Right kidney (tissue), 9 donors: Measurements from ENCODE around the gene SEMA4B.
"Not testable (repeated sequence)": the region's sequence is repeated elsewhere in the genome, so short reads cannot be mapped to it uniquely, and the experiment has no call there.

Source experiments
- DNase-seq: peaks from one replicate; pipeline ENCODE4 v3.0.0-alpha.2; 2016
- long read RNA-seq, 8 donors: transcript quantifications; one replicate each; lab custom pipeline, GENCODE V29; 2026

Gene SEMA4B, protein sequence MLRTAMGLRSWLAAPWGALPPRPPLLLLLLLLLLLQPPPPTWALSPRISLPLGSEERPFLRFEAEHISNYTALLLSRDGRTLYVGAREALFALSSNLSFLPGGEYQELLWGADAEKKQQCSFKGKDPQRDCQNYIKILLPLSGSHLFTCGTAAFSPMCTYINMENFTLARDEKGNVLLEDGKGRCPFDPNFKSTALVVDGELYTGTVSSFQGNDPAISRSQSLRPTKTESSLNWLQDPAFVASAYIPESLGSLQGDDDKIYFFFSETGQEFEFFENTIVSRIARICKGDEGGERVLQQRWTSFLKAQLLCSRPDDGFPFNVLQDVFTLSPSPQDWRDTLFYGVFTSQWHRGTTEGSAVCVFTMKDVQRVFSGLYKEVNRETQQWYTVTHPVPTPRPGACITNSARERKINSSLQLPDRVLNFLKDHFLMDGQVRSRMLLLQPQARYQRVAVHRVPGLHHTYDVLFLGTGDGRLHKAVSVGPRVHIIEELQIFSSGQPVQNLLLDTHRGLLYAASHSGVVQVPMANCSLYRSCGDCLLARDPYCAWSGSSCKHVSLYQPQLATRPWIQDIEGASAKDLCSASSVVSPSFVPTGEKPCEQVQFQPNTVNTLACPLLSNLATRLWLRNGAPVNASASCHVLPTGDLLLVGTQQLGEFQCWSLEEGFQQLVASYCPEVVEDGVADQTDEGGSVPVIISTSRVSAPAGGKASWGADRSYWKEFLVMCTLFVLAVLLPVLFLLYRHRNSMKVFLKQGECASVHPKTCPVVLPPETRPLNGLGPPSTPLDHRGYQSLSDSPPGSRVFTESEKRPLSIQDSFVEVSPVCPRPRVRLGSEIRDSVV
- long read RNA-seq, donor 1, partial matches to known transcripts = 12 of 21 reads
- long read RNA-seq, donor 1, other reads (novel, unspliced or antisense) = 0 of 21 reads
- long read RNA-seq, donor 2, partial matches to known transcripts = 6 of 9 reads
- long read RNA-seq, donor 2, other reads (novel, unspliced or antisense) = 0 of 9 reads
- long read RNA-seq, donor 3, partial matches to known transcripts = 9 of 14 reads
- long read RNA-seq, donor 3, other reads (novel, unspliced or antisense) = 0 of 14 reads
- long read RNA-seq, donor 4, partial matches to known transcripts = 0 of 7 reads
- long read RNA-seq, donor 4, other reads (novel, unspliced or antisense) = 0 of 7 reads
- long read RNA-seq, donor 5, partial matches to known transcripts = 0 of 1 reads
- long read RNA-seq, donor 5, other reads (novel, unspliced or antisense) = 0 of 1 reads
- long read RNA-seq, donor 6, partial matches to known transcripts = 5 of 8 reads
- long read RNA-seq, donor 6, other reads (novel, unspliced or antisense) = 0 of 8 reads
- long read RNA-seq, donor 7 = 0 reads
- long read RNA-seq, donor 8, partial matches to known transcripts = 0 of 6 reads
- long read RNA-seq, donor 8, other reads (novel, unspliced or antisense) = 0 of 6 reads

DNA sequence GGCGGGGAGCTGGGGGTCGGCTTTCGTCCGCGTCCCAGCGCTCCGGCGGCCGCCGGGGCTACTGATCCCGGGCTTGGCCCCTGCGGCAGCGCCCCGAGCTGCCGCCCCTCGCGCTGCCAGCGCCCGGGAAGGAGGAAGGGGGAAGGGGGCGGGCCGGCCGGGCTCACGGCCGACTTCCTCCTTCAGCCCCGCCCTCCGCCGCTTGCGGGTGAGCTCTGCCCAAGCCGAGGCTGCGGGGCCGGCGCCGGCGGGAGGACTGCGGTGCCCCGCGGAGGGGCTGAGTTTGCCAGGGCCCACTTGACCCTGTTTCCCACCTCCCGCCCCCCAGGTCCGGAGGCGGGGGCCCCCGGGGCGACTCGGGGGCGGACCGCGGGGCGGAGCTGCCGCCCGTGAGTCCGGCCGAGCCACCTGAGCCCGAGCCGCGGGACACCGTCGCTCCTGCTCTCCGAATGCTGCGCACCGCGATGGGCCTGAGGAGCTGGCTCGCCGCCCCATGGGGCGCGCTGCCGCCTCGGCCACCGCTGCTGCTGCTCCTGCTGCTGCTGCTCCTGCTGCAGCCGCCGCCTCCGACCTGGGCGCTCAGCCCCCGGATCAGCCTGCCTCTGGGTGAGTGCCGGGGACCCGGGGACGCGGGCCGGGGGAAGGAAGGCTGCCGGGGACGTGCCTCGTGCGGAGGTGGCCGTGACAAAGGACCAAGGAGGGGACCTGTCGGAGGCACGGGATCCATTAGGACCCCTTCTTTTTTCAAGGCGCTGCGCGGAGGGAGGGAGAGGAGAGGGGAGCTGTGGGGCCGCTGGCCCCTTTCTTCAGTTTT is at the start of gene SEMA4B:
Gene SEMA4B (plus strand): TSS at position 201 of the 814 bp plus-strand sequence. CDS start 249 bp downstream, at position 450.
- peak; percentile 90 for DNase-seq

DNA sequence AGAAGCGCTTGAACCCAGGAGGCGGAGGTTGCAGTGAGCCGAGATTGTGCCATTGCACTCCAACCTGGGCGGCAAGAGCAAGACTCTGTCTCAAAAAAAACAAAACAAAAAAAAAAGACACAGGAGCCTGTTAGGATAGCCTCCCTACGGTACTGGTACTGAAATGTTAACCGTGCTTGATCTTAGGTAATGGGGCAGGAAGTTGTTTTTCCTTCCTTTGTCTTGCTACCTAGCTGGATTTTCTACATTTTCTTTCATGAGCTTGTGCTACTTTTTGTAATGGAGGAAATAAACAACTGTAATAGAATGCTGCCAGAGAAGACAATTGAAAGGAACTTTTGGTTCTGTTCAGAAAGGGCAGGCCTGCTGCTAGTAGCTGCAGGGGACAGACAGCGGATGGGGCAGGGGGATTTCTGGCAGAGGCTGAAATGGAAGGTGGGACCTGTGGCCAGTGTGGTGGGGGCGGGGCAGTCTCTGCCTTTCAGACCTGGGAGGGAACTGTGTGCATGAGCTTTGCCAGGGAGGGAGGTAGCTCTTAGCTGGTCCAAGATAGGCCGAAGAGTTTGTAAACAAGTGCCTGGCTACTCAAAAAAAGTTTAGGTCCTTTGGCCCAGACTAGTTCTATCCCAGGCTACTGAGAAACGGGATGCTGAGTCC is 49.0 kb upstream of the SEMA4B start:
- no peak for DNase-seq

DNA sequence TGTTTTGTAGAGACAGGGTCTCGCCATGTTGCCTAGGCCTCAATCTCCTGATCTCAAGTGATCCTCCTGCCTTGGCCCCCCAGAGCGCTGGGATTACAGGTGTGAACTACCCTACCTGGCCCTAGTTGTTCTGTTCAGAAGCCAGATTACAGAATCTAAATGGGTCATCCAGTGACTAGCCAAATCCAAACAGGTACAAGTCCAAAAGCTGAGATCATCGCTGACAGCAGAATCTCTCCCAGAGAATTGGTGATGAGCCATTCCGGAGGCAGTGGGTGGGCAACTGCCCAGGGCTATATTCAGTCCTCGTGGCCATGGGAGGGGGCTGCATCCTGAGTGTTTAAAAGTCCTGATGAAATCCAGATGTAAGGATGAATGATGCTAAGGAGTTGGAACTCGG is 47.5 kb upstream of the SEMA4B start:
- DNase-seq = no peak

DNA sequence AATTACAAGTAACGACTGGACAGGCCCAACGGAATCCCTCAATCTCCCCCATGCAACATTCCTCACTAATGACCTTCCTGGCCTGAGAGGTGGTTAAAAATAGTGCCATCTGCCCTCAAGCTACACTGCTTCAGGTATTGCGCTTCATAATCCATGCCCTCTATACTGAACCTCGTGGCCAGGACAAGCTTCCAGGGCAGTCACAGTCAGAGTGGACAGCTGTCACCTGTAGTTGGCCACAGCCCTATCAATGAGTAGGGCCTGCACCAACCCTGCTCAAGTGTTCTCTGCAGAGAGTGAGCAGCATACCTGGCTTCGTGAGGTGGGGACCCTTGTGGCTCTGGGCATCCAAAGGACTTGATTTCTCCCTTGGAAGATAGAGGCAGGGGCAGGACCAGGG is 46.9 kb upstream of the SEMA4B start:
- DNase-seq = no peak

DNA sequence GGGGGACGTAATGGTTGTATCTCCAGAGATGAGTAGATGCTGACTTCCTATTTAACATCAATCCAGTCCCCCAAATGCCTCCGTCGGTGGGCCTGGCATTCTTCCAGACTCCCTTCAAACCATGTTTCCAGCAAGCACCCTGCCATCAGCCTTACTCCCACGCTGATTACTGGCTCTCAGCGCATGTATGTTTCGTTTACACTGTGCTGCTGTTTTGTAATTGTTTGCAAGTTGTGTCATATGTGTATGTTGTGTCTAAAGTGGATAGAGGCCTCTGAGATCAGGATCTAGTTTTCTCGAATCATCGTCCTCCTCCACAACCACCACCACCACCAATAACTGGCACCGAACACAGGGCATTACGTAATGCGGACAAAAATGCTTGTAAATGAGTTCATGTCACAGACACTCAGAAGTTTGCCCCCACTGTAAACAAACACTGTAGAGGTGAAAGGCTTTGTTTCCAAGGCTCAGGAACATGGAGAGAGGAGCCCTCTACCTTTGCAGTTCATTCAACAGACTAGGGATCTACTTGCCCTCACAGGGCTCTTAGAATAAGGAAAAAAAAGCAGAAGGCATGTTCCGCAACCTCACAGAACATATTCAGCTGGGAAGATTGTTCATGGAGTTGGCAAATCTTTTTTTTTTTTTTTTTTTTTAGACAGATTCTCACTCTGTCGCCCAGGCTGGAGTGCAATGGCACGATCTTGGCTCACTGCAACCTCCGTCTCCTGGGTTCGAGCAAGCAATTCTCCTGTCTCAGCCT is 46.1 kb upstream of the SEMA4B start:
- no peak for DNase-seq

DNA sequence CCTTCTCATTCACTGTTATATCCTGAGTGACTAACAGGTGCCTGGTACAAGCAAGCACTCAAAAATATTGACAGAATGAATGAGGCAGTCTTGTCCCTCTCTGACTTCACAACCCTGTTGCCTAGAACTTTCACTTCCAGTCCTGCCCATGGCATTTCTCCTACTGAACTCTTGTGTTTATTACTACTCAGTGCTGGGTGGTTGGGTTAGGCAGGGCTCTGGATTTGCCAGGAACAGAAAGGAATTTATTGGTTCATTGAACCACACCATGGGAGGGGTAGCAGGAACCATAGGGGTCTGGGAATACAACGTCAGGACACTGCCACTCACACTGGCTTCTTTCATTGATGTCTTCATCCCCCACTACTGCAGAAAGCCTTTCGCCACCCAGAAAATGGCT is 41.9 kb upstream of the SEMA4B start:
- DNase-seq = no peak

DNA sequence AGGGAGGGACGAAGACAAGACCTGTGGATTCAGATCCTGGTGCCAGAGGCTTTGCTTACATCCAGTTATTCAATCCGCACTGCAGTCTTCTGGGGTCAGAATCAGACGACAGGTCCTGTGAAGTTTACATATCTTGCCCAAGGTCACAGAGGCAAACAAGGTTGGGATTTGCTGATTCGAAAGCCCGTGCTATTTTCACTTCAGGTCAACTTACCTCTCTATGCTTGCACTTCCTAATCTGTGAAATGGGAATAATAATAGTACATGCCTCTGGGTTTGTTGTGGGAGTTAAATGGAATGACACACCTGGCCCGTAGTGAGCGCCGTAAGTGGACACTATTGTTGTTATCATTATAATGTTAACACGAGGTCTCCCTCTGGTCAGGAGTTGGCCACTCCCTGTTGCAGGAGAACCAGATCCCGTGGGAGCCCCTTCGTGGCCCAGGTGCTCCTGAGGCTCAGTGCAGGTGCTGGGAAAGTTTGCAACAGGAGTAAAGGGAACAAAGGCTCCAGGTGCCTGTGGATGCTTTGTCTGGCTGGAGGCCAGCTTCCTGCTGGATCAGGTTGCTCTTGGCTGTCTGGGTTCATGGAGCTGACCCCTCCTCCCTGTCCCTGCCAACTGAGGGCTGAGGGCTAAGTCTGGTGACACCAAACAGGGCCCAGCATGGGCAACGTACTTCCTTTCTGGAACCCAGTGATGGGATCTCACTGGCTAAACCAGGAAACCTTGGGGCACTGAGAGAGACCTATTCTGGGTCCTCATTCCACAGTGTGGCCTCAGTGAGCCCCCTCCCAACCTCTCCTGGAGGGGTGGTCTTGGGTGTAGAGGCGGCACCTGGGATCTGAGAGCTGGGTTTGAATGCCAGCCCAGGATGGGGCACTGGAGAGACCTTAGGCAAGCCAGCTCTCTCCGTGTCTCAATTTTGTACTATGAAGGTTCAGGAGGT is 40.1 kb upstream of the SEMA4B start:
- DNase-seq = peak; percentile 59

DNA sequence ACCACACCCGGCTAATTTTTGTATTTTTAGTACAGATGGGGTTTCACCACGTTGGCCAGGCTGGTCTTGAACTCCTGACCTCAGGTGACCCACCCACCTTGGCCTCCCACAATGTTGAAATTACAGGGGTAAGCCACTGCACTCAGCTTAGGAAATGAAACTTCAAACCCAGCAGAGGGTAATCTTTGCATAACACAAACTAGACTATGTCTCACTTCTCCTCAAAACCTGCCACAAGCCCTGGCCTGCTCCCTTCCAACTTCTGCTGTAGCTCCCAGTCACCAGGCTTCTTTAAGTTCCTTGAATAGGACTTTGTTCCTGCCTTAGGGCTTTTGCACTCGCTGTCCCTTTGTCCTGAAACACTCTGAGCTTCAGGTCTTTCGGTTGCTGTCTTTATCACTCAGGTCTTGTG is 39.2 kb upstream of the SEMA4B start:
- no peak for DNase-seq

DNA sequence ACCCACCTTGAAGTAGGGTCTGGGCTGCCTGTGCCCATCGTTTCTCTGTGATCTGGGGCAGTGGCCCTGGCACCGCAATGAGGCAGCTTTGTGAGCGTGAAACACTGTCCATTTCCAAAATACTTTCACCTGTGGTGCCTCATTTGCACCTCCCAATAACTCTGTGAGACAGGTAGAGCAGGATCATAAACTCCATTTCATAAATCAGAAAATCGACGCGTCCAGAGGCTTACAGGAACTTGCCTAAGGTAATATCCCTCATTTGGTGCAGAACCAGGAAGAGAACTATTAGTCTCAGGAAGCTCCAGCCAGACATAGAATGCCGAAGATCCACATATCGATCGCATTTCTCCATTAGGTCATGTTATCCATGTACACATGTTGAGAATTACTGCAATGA is 38.2 kb upstream of the SEMA4B start:
- DNase-seq = no peak

DNA sequence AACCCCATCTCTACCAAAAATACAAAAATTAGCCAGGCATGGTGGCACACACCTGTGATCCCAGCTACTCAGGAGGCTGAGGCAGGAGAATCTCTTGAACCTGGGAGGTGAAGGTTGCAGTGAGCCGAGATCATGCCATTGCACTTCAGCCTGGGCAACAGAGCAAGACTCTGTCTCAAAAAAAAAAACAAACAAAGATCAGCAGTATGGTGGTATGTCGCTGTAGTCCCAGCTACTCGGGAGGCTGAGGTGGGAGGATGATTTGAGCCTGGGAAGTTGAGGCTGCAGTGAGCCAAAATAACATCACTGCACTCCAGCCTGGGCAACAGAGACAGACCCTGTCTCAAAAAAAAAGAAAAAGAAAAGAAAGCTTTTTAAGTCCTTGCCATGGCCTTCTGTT is 36.9 kb upstream of the SEMA4B start:
- DNase-seq = not testable (repeated sequence)

DNA sequence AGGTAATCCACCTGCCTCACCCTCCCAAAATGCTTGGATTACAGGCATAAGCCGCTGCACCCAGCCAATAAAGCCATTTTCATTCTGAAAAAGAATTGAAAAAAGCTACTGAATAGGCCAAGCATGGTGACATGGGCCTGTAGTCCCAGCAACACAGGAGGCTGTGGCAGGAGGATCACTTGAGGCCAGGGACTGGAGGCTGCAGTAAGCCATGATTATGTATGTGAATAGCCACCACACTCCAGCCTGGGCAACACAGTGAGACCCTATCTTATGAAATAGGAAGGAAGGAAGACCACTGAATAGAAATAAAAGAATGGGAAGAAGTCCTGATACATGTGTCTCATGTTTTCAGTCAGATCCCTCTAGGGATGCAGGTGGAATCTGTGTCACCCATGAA is 36.0 kb upstream of the SEMA4B start:
- DNase-seq = no peak

DNA sequence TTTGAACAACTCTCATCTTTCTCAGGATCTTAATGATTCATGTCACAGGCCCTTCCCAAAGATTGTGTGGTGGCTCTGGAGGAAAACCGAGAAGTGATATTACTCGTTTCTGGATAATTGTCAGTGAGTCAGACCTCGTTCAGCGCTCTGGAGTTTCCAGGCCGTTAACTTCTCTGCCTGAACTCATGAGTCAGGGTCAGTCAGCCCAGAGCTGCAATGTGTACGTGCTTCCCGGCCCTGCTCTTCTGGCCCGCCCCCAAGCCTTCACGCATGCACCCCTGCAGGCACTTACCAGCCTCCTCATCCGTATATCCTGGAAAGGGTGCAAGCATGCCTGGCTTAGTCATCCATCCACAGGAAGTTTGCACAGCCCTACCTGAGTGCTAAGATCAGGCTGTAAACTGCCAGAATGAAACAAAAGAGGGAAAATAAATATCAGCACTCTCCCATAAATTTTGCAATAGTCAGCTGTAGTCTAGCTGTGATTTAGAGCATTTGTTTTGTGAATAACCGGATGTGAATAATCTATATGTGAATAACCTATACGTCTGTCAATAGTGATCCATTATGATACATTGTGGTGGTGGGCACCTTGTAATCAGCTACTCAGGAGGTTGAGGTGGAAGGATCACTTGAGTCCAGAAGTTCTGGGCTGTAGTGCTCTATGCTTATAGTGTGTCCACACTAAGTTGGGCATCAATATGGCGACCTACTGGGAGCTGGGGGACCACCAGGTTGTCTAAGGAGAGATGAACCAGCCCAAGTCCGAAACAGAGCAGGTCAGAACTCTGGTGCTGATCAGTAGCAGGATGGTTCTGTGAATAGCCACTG is 35.3 kb upstream of the SEMA4B start:
- DNase-seq = peak; percentile 51

DNA sequence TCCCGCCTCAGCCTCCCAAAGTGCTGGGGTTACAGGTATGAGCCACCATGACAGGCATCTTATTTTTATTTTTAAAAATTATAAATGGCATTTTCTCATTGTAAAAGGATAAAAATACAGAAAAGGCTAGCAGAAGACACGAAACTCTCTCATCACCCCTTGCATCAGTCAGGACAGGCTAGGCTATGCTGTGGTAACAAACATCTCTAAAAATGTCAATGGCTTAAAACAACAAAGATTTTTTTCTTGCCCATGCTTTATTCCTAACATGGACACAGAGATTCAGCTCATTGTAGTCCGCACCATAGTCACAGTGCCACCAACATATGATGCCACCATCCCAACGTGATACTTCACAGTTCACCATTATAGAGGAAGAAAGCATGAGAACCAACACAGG is 34.0 kb upstream of the SEMA4B start:
- DNase-seq = no peak

DNA sequence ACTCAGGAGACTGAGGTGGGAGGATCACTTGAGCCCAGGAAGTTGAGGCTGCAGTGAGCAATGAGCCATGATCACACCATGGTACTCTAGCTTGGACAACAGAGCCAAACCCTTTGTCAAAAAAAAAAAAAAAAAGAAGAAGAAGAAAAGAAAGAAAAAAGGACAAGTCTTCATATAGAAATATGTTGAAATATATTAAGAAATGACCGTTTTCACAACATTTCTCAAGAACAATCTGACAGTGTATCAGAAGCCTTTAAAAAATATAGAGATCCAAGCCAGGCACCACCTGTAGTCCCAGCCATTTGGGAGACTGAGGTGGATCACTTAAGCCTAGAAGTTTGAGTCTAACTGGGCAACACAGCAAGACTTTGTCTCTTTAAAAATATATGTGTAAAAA is 29.5 kb upstream of the SEMA4B start:
- no peak for DNase-seq

DNA sequence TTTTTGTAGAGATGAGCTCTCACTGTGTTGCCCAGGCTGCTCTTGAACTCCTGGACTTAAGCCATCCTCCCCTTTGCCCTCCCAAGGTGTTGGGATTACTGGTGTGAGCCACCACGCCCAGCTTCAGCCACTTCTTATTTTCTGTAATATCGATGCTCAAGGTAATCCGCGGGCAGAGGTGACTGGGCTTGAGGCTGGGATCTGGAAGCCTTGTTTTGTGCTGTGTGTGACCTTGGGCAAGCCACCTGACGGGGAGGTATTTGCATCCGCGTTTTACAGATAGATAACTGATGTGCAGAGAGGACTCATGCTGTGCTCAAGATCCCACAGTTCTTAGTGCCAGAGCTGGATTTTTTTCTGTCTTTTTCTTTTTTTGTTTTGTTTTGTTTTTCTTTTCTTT is 27.8 kb upstream of the SEMA4B start:
- DNase-seq = no peak

DNA sequence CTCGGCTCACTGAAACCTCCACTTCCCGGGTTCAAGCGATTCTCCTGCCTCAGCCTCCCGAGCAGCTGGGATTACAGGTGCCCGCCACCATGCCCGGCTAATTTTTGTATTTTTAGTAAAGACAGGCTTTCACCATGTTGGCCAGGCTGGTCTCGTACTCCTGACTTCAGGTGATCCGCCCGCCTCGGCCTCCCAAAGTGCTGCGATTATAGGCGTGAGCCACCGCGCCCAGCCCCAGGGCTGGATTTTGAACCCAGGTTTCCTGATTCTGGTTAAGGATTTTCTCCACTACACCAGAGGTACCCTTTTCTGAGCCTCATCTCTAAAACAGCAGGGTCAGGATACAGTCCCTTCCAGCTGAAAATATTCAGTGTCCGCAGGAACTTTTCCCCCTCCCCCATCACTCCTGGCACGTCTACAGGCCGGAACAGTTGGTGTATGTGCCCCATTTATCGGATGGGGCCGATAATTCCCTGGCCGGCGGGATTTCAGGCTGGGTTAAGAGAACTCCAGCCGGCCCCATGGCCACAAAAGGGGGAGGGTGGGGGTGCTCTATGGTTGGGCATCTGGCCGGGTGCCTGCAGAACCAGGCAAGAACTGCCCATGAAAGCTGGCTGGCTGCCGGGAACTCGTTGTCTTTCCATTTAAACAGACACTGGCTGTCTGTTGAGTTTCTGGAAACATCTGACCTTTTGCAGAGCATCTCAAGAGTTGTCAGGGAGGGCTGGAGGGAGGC is 26.8 kb upstream of the SEMA4B start:
- peak; percentile 50 for DNase-seq

DNA sequence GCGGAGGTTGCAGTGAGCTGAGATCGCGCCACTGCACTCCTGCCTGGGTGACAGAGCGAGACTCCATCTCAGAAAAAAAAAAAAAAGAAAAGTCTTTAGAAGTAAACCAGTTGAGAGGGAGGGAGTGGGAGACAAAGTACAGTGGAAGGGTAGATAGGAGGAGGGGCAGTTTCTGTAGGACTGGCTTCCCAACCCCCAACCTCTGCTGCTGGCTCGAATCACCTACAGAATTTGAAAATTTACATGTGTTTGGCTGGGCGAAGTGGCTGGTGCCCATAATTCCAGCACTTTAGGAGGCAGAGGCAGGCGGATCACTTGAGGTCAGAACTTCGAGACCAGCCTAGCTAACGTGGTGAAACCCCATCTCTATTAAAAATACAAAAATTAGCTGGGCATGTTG is 24.1 kb upstream of the SEMA4B start:
- DNase-seq = no peak
